Measurements from ENCODE around the gene HSF5. TPM values are rescaled to one million over a fixed set of nuclear protein-coding genes. Genes with fewer than 3 reads are reported as not detected.

The HSF5 gene
- total and polyA plus RNA-seq, 2 of the 4 experiments (the other 2 are of a cell fraction): not detected

DNA sequence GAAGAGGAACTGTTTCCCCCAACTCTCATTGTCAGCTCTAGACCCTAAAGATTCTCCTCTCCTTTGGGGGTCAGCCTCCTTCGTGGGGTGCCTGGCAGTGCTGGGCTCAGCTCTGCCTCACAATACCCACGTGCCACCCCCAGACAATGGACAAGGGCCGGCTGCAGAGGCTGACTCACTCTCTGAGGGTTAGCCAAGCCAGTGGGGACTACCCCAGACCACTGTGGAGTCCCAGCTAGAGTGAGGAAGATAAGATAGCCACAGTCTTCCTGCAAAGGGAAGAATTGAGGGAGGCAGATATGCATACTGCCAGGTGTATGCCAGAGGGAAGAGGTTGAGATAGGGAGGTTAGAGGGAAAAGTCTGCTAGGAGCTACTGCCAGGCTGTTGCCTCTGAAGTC is 39.7 kb upstream of the HSF5 start:
- no peak overlapping the region for H2AK9ac ChIP-seq (replicated peaks; ENCODE audit: low read depth, low read length, poor library complexity)
- H2BK5ac ChIP-seq (ENCODE audit: low read depth, low read length, poor library complexity, severe bottlenecking): no peak overlapping the region
- no peak overlapping the region; the same call in 1 of the 2 replicates for H3K4ac ChIP-seq (ENCODE audit: low read depth, low read length)
- in situ Hi-C loops (cut with MboI; ENCODE audit: low sequenced_read_pairs) (no loop called here), intact Hi-C loops (cut with micrococcal nuclease) (no loop called here), dilution Hi-C loops (cut with HindIII; ENCODE audit: low sequenced_read_pairs, unreplicated experiment) (no loop called here)
- H3K14ac ChIP-seq (replicated peaks; ENCODE audit: low read depth, low read length): no peak overlapping the region
- H3K79me1 ChIP-seq (ENCODE audit: low read depth in 1 of 2, low read length in 2 of 2): no peaks in the 10 kb centered on the region; a peak in 1 of 4 replicates
- DNase-seq (peak; percentile 46), ATAC-seq (ENCODE audit: low read depth) (no peak)
- ChIA-PET POLR2A (ENCODE audit: unreplicated experiment) (no interaction called here), CTCF (interaction anchor here (1.5 kb wide), 1 partner anchor 9 kb away, joined by 3 read pairs; no protein-coding TSS in a partner anchor)
- H2AFZ ChIP-seq (replicated peaks; ENCODE audit: low read length, poor library complexity): peak overlapping the region; percentile 46
- no peak overlapping the region for H2BK20ac ChIP-seq (ENCODE audit: low read depth, low read length)
- H3K23ac ChIP-seq (ENCODE audit: low read depth, low read length): no peak overlapping the region
- H4K20me1 ChIP-seq (ENCODE audit: insufficient read depth, low read length): no peaks in the 10 kb centered on the region
- no peaks in the 10 kb centered on the region for H3K9me3 ChIP-seq (ENCODE audit: control insufficient read depth, insufficient read depth, low read length)
- TF ChIP-seq RFX5 (IDR thresholded peaks at IDR 0.05; ENCODE audit: low read depth, low read length): no peak
- TF ChIP-seq RAD21 (IDR thresholded peaks at IDR 0.05; ENCODE audit: low read length): no peak
- no peak for TF ChIP-seq MAFK (IDR thresholded peaks at IDR 0.05; ENCODE audit: low read depth, low read length)
- no peak for TF ChIP-seq FOS (IDR thresholded peaks at IDR 0.05; ENCODE audit: low read depth, low read length)
- TF ChIP-seq MXI1 (IDR thresholded peaks at IDR 0.05; ENCODE audit: borderline replicate concordance, low read depth, low read length): no peak
- TF ChIP-seq BHLHE40 (IDR thresholded peaks at IDR 0.05; ENCODE audit: low read depth, low read length): 0 out of 2 replicates have a peak, but pooled peaks have one; percentile 37
- no peak for TF ChIP-seq CEBPB (IDR thresholded peaks at IDR 0.05; ENCODE audit: low read depth, low read length)
- H3K4me1 ChIP-seq (ENCODE audit: control insufficient read depth, insufficient read depth, low read length): peaks cover 18% of the 10 kb centered on the region
- peaks cover 16% of the 10 kb centered on the region for H3K9me1 ChIP-seq (ENCODE audit: insufficient read depth, low read length)
- peak overlapping the region; percentile 54; the same call in 1 of the 2 replicates for H2AK5ac ChIP-seq (ENCODE audit: low read depth, low read length)
- no CpG with 5 or more reads among the region's 3 CpGs for WGBS, 2 experiments (ENCODE audit: extremely low coverage in 2 of 2, insufficient read length in 1 of 2)
- H3K36me3 ChIP-seq (ENCODE audit: control insufficient read depth, insufficient read depth, low read length): no peaks in the 10 kb centered on the region
- H3K18ac ChIP-seq (ENCODE audit: low read depth, low read length): no peak overlapping the region
- no peak overlapping the region for H3K9ac ChIP-seq (ENCODE audit: low read depth, low read length)
- H3K27me3 ChIP-seq (ENCODE audit: control insufficient read depth, insufficient read depth, low read length): peaks cover 1% of the 10 kb centered on the region; the same call in 1 of the 2 replicates
- H4K5ac ChIP-seq (ENCODE audit: low read depth, low read length): no peak overlapping the region
- H3K4me2 ChIP-seq (ENCODE audit: low read depth, low read length): no peak overlapping the region
- no peak overlapping the region for H3K4me3 ChIP-seq (ENCODE audit: insufficient read depth, low read depth, low read length)
- no peak overlapping the region for H3K27ac ChIP-seq (ENCODE audit: insufficient read depth, low read length)
- no peak overlapping the region; the same call in none of the 2 replicates for H4K91ac ChIP-seq (ENCODE audit: insufficient read depth, low read depth, low read length)
- no peak overlapping the region for H2BK15ac ChIP-seq (ENCODE audit: low read depth, low read length)
- no peak overlapping the region for H2BK120ac ChIP-seq (ENCODE audit: low read depth, low read length)
- no peak overlapping the region for H4K8ac ChIP-seq (ENCODE audit: low read depth in 2 of 2, low read length in 2 of 2)
- H3K56ac ChIP-seq (ENCODE audit: extremely low read depth, insufficient read depth, low read length): no peak overlapping the region
- no TSS peak for BruUV-seq (replicated peaks)

Data from IMR-90 (cell line).